ENCODE results near the gene RAB22A.

- no peak for TF ChIP-seq CTCF (IDR thresholded peaks at IDR 0.05)
- TF ChIP-seq POLR2A (IDR thresholded peaks at IDR 0.05), result no peak
- no peak for TF ChIP-seq POLR2AphosphoS5 (IDR thresholded peaks at IDR 0.05)
These were observed 86.1 kb downstream of the RAB22A start for GRCh38 chr20:58395604-58396003.
